ENCODE data around the gene TTC1. TPM values are rescaled to one million over a fixed set of nuclear protein-coding genes. Genes with fewer than 3 reads are reported as not detected.

The TTC1 gene, protein sequence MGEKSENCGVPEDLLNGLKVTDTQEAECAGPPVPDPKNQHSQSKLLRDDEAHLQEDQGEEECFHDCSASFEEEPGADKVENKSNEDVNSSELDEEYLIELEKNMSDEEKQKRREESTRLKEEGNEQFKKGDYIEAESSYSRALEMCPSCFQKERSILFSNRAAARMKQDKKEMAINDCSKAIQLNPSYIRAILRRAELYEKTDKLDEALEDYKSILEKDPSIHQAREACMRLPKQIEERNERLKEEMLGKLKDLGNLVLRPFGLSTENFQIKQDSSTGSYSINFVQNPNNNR
- total RNA-seq: 10 to 100 TPM; 36.3 to 45.2 (median 41.0) TPM

DNA sequence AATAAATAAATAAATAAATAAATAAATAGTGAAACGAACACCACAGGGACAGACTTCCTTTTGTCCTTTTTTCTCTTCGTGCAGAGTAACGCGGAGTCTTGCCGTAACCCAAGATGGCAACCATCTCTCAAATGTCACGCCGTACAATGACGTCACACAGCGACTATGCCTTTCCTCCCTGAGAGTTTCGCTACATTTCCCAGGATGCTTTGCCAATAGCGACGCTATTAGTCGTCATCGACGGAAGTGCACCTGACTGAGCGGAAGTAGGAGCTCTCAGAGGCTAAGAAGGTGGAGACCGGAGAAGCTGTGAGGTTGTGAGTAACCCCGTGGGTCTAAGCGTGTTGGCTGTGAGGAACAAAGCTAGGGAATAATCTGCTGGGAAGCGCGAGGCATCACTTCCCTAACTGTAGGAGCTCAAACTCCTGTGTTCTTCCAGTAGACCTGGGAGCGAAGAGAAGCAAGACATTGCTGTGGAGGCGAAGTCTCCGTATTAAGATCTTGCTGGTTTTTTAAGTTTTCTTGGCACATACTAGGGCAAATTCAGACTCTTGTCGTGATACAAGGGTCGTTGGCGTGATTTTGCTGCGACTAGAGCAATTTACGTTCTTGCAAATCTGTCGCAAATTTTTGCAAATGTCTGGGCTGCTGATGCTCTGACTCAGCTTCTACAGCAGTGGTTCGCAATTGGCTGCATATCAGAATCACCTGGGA, at the start of gene TTC1:
Gene TTC1 (plus strand): TSS at position 263 of the 714 bp plus-strand sequence. CDS start 1,390 bp downstream, outside the sequence.
- H3K27ac ChIP-seq: peak within 1 kb of the TSS; percentile 87 to 88
- peak within 1 kb of the TSS; percentile 73 to 84 (median 79) for H3K4me3 ChIP-seq
- H3K27me3 ChIP-seq: no peaks in the 10 kb centered on the region
- DNase-seq (ENCODE audit: low spot score in 2 of 2): peak; percentile 92 to 98
- no peaks in the 10 kb centered on the region for H3K36me3 ChIP-seq
- TF ChIP-seq, protein P1, sequence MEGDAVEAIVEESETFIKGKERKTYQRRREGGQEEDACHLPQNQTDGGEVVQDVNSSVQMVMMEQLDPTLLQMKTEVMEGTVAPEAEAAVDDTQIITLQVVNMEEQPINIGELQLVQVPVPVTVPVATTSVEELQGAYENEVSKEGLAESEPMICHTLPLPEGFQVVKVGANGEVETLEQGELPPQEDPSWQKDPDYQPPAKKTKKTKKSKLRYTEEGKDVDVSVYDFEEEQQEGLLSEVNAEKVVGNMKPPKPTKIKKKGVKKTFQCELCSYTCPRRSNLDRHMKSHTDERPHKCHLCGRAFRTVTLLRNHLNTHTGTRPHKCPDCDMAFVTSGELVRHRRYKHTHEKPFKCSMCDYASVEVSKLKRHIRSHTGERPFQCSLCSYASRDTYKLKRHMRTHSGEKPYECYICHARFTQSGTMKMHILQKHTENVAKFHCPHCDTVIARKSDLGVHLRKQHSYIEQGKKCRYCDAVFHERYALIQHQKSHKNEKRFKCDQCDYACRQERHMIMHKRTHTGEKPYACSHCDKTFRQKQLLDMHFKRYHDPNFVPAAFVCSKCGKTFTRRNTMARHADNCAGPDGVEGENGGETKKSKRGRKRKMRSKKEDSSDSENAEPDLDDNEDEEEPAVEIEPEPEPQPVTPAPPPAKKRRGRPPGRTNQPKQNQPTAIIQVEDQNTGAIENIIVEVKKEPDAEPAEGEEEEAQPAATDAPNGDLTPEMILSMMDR (IDR thresholded peaks at IDR 0.05): no peak
- TF ChIP-seq POLR2AphosphoS5 (IDR thresholded peaks at IDR 0.05): peak; percentile 90 to 99 (median 97)
- peak; percentile 77 for TF ChIP-seq POLR2A (IDR thresholded peaks at IDR 0.05)
- intact Hi-C loops (cut with DNase I; ENCODE audit: low total_unique reads): no loop called here
- no peaks in the 10 kb centered on the region for H3K9me3 ChIP-seq
- H3K4me1 ChIP-seq: peaks cover 0 to 6% of the 10 kb centered on the region in 2 donors

DNA sequence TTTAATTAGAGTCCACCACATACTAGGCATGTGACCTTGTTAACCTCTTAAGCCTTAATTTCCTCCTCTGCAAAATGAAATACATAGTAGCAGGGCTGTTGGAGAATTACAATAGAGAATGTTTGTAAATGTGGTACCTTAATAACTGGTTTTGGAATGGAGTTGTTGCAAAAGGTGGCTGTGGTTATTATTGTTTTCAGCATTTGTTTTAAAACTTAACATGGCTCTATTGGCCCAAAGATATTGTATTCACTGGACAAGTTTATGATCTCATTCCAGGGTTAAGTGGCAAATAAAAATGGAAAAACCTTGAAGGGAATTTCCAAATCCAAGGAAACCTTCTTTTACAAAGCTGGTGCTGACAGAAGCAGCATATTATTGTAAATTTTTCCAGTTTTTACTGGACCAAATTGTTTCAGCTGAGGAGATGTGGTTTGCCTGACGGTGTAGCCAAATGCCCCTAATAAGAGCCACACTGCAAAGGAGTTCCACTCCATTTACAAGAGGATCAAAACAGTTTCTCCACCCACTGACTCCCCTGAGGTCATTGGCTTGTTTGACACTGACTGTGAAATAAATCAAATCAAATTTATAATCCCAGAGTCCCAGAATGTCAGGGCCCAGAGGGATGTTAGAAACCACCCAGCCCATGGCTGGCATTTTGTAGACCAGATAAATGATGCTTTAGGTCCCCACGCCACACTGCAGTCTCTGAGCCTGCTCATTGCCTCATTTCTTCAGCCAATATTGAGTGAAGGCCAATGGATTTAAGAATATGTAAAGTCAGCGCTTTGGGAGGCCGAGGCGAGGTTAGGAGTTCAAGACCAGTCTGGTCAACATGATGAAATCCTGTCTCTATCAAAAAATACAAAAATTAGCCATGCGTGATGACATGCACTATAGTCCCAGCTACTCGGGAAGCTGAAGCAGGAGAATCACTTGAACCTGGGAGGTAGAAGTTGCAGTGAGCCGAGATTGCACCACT, 47.5 kb upstream of the TTC1 start:
- H3K36me3 ChIP-seq: no peaks in the 10 kb centered on the region
- intact Hi-C loops (cut with DNase I; ENCODE audit: low total_unique reads): no loop called here
- H3K4me1 ChIP-seq: no peaks in the 10 kb centered on the region
- H3K27me3 ChIP-seq: peaks cover 0 to 8% of the 10 kb centered on the region in 2 donors
- TF ChIP-seq POLR2A (IDR thresholded peaks at IDR 0.05) (no peak), POLR2AphosphoS5 (IDR thresholded peaks at IDR 0.05) (no peak)
- TF ChIP-seq, protein P1 (IDR thresholded peaks at IDR 0.05): no peak
- H3K9me3 ChIP-seq: no peaks in the 10 kb centered on the region
- H3K4me3 ChIP-seq: no peak overlapping the region
- no peak for DNase-seq (ENCODE audit: low spot score in 2 of 2)
- no peak overlapping the region for H3K27ac ChIP-seq

DNA sequence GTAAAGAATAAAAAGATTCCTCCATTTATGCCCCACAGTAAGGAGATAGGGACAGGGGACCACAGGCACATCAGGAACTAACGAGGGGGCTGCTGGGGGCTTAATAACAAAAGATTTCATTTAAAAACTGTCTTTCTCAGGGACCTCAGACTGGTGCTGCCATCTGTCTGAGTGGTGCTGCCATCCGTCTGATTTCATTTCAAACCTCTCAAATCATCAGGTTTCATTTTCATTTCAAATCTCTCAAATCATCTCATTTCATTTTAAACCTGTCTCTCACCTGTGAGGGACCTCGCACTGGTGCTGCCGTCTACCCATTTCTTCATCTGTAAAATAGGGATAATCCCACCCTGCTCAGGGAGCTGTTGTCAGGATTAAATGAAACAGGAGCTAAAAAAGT, 46.7 kb upstream of the TTC1 start:
- peaks cover 0 to 8% of the 10 kb centered on the region in 2 donors for H3K27me3 ChIP-seq
- intact Hi-C loops (cut with DNase I; ENCODE audit: low total_unique reads): no loop called here
- H3K9me3 ChIP-seq: no peaks in the 10 kb centered on the region
- DNase-seq (ENCODE audit: low spot score in 2 of 2): no peak
- no peaks in the 10 kb centered on the region for H3K36me3 ChIP-seq
- no peak overlapping the region for H3K27ac ChIP-seq
- no peak overlapping the region for H3K4me3 ChIP-seq
- TF ChIP-seq POLR2AphosphoS5 (IDR thresholded peaks at IDR 0.05) (no peak), POLR2A (IDR thresholded peaks at IDR 0.05) (no peak)
- TF ChIP-seq, protein P1 (IDR thresholded peaks at IDR 0.05): no peak
- H3K4me1 ChIP-seq: no peaks in the 10 kb centered on the region

DNA sequence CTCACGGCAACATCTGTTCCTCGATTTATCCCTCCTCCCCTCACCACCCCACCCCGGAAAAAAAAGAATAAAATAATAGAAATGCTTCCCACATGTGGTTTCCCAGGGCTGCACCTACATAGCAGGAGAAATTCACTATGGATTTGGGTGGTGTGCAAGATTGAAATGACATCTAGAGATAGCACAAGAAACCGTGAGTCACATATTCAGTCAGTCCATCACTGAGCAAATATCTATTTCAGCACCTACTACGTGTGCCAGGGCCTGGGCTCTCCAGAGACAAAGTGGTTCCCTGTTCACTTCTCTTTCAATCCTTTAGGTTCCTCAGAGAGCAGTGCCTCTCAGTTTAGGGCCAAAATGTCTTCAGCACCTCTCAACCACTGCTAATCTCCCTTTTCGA, 45.0 kb upstream of the TTC1 start:
- no peak overlapping the region for H3K27ac ChIP-seq
- H3K36me3 ChIP-seq: no peaks in the 10 kb centered on the region
- no peaks in the 10 kb centered on the region for H3K9me3 ChIP-seq
- peaks cover 0 to 8% of the 10 kb centered on the region in 2 donors for H3K27me3 ChIP-seq
- intact Hi-C loops (cut with DNase I; ENCODE audit: low total_unique reads): no loop called here
- H3K4me1 ChIP-seq: no peaks in the 10 kb centered on the region
- TF ChIP-seq POLR2AphosphoS5 (IDR thresholded peaks at IDR 0.05): no peak
- TF ChIP-seq, protein P1 (IDR thresholded peaks at IDR 0.05): no peak
- no peak for TF ChIP-seq POLR2A (IDR thresholded peaks at IDR 0.05)
- no peak overlapping the region for H3K4me3 ChIP-seq
- no peak for DNase-seq (ENCODE audit: low spot score in 2 of 2)
